GM21825 (cell line): Measurements from ENCODE around the gene SYCE3.
"Not testable (repeated sequence)": the region's sequence is repeated elsewhere in the genome, so short reads cannot be mapped to it uniquely, and the experiment has no call there.

Source experiments
- ATAC-seq: cut with Tn5 transposase; IDR thresholded peaks from one replicate; pipeline ENCODE4 v1.9.1; 2021; ENCODE audit warnings: mild to moderate bottlenecking, moderate library complexity; ENCODE audit not compliant: unreplicated experiment

The SYCE3 gene

DNA sequence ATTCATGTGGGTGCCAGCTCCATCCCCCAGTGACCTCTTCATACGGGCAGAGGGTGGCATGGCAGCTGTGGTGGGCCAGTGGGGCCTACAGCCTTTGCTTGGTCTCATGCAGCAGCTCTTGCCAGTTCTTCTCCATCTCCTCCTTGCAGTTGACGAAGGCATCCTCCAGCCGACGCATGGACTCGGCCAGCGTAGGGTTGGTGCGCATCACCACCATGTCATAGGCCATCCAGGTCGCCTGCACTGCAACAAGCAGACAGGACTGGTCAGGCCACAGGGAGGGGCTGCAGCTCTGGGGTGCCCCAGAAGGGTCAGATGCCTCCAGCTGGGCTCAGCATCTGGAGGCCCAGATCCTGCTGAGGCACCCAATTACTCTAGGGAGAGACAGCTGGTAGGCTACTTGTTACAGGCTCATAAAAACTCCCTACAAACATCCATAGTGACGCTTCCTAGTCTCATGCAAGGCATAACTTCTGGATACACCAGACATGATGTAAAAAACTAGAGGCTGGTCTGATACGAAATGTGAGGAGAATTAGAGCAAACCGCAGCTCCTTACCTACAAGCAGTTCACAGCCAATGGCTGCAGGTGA lies 11.5 kb downstream of the SYCE3 start:
- ATAC-seq: no peak

DNA sequence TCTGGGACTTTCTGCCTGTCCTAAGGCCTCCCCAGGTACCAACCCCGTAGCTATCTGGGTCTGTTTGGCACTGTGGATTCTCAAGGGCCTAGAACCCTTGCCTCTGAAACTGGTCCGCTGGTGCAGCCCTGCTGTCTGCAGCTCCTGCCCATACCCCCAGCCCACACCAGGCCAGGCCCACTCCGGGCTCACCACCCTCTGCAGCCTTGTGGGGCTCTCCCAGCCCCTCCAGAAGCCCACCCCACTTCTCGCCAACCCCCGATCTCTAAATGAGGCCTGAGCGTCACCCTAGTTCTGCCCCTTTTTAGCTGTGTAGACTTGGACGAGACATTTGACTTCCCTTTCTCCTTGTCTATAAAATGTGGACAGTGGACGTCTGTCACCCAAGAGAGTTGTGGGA lies 12.3 kb downstream of the SYCE3 start:
- no peak for ATAC-seq

DNA sequence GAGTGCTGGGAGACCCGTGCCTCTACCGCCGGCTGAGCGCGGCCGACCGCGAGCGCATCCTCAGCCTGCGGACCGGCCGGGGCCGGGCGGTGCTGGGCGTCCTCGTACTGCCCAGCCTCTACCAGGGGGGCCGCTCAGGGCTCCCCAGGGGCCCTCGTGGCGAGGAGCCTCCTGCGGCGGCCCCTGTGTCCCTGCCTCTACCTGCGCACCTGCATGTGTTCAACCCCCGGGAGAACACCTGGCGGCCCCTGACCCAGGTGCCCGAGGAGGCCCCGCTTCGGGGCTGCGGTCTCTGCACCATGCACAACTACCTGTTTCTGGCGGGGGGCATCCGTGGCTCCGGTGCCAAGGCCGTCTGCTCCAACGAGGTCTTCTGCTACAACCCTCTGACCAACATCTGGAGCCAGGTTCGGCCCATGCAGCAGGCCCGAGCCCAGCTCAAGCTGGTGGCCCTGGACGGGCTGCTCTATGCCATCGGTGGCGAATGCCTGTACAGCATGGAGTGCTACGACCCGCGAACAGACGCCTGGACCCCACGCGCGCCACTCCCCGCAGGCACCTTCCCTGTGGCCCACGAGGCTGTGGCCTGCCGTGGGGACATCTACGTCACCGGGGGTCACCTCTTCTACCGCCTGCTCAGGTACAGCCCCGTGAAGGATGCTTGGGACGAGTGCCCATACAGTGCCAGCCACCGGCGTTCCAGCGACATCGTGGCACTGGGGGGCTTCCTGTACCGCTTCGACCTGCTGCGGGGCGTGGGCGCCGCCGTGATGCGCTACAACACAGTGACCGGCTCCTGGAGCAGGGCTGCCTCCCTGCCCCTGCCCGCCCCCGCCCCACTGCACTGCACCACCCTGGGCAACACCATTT lies 13.6 kb downstream of the SYCE3 start:
- no peak for ATAC-seq

DNA sequence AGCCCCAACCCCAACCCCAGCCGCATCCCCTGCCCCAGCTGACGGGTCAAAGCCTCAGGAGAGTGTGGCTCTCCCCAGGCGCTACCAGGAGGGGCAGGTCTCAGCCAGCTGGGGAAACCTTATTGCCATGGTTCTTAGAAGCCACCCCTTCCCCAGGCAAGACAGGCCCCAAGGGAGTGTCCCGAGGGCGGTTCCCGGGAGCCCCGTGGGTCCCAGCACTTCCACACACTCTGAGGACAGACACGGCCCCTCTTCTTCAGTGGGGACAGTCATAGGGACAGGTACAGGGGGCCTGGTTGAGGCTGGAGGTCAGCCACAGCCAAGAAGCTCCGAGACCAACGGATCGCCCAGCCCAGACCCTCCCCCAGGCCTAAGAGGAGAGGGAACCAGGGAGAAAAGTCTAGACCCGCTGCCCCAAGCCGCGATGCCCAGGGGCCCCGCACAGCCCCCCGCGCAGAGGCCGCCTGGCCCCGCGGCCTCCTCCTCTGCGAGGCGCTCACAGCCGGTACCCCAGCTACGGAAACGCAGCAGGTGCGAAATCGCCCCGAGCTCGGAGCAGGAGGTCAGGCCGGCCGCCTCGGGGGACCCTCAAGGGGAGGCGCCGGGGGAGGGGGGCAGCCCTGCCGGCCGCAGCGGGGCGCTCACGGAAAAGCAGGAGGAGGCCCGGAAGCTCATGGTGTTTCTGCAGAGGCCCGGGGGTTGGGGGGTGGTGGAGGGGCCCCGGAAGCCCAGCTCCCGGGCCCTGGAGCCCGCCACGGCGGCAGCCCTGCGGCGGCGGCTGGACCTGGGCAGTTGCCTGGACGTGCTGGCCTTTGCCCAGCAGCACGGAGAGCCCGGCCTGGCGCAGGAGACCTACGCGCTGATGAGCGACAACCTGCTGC lies 14.4 kb downstream of the SYCE3 start:
- no peak for ATAC-seq

DNA sequence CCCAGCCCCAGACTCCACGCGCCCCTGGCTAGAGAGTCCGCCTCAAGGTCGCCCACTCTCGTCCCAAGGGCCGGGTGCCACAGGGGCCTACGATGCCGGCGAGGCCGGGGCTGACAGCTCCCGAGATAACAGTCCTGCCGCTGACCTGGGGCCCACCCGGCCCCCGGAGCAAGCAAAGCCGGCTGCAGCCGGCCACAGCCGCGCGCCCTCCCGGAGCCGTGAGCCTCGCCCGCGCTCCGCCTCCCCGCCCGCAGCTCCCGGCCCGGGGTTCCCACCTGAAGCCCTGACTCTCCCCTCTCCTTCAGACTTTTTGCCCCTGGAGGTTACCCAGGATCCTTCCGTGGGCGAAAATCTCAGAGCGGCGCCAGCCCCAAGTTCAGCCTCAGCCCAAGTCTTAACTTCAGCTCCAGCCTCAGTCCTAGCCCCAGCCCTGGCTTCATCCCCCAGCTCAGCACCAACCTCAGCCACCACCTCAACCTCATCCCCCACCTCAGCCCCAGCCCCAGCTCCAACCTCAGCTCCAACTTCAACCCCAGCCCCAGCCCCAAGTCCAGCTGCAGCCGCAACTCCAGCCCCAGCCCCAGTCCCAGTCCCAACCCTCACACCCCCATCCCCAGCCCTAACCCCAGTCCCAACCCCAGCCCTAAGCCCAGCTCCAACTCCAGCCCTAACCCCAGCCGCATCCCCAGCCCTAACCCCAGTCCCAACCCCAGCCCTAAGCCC lies 15.3 kb downstream of the SYCE3 start:
- ATAC-seq: no peak

DNA sequence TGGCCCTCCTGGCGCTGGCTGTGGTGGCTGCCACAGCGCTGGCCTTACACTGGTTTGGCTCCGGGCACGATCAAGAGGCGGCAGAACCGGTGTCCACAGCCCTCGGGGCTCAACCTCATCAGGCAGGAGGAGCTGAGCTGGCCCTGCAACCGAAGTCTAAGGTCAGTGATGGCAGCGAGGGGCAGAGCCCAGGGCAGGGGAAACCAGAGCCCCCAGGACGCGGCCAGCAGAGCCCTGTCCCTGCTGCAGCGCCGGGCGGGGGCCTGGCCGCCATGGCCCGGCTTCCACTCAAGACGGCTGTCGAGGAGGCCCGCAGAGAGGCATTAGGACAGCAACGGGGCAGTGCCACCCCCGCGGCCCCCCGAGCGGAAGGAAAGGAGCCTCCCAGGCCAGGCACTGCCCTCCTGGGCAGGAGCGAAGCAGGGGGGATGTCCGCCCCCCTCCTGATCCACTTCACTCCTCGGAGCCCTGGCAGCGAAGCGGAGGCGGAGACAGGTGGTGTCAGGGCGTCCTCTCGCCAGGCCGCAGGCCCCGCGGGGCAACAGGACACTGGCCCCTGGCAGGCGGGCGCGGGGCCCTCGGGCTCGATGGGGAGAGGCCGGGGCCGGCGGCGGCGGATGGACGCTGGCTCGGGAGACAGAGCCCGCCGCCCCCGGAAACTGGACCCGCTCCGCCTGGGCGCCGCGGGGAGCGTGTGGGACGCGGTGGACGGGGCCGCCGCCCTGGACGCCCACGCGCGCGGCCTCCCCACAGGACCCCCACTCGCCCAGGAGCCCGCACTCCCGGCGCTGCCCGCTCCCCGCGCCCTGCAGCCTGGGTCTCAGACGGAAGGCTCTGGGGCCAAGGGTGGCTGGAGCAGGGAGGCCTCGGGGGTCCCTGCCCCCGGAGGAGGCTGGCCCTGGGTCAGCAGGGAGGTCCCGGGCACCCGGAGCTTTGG lies 16.1 kb downstream of the SYCE3 start:
- no peak for ATAC-seq

DNA sequence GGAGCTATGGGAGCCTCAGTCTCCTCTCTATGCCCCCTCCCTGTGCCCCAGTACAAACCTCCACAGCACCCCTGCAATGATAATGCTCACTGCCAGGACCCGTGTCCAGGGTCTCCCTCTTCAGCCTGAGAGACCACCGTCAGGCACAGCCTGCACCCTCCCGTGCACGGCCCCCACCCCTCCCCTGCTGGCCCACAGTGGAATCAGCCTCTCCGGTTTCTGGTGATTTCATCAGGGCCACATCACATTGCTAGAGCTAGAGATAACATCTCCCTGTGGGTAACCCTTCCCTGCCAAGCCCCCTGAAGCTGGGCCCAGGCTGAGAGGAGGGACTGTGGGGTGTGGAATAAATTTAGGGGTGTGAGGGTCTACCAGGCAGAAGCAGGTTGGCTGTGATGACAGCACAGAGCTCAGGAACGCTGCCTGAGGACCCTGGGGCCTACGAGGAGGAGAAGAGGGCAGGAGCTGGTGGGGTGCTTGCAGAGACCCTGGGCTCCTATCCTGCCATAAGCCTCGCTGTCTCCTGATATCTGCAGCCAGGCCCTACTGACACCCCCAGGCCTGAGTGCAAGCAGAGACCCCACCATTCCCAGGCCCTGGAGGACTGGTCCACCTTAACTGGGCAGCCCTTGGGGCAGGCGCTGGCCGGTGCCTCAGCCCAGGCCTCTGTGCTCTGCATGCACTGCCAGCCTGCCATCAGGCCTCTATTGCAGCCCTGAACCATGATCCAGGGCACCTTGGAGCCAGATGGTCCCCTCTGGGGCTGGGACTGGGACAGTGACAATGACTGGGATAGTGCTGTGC lies 17.0 kb downstream of the SYCE3 start, which contains the start of gene KLHDC7B:
TSS of gene KLHDC7B (plus strand) at position 378 of the 804 bp plus-strand sequence. CDS start at position 723, 345 bp downstream.
- no peak for ATAC-seq

DNA sequence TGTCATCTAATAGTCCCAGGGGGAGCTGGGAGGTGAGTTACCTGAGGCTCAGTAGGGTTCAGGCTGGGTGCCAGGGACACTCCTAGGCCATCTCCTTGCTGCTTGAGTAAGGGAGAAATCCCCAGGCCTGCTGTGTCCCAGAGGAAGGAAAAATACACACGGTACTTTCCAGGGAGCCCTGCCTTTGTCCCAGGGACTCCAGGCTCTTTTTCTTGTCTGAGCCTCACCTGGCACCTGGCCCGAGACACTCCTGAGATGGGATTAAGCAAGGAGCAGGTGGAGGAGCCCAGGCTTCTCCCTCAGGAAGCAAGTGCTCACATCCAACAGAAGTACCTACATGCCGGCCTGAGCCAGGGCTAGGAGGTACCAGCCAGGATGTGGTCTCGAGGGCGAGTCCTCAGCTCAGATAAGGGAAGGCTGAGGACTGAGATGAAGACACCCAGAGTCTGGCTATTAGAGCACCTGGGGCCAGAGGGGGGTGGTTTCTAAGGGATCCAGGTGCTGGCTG lies 17.9 kb downstream of the SYCE3 start:
- ATAC-seq: no peak

DNA sequence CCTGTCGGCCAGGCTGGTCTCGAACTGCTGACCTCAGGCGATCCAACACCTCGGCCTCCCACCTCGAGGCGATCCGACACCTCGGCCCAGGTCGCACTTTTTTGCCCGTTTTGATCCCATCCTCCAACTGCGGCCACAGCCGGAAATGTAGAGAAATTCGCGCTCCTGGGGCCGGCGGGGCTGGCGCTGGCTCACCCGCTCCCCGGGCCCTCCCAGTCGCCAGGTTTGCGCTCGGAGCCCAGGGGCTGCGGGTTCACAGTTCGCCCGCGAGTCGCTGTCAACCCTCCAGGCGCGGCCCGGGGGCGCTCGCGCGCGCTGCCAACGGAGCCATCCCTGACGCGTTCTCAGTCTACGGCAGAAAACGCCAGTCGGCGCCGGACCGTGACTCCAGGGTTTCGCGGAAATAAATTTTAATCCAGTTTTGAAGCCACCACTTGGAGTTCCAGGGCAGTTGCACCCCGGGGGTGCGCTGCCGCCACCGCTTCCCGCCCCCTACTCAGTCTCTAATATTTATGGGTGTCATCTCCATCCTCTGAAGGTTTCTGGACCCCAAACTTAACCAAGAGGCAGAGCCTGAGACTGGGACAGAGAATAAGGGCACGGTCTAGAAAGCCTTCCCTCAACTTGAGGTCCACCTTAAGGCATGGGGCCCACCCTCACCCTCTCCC lies 18.5 kb downstream of the SYCE3 start:
- no peak for ATAC-seq

DNA sequence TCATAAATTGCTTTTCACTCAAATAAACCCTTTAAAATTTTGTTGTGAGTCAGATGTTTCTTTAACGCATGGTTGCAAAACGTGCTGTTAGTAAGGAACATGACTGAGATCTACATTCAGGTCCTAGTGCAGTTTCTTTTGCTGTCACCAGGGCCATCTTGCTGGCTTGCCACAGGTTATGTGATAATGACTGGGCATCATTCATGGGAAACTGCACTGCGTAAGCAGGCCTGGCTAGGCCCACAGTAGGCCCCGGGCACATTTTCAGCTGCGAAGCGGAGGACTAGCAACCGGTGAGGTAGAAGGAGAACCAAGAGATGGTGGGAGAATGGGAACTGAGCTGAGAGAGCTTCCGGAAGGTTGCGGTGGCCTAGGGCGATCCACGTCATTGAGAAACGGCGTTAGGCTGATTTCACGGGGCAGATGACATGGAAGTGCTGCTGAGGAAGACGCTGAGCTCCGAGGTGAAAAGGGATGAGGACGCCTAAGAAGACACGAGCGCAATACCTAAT lies 20.2 kb downstream of the SYCE3 start:
- no peak for ATAC-seq

DNA sequence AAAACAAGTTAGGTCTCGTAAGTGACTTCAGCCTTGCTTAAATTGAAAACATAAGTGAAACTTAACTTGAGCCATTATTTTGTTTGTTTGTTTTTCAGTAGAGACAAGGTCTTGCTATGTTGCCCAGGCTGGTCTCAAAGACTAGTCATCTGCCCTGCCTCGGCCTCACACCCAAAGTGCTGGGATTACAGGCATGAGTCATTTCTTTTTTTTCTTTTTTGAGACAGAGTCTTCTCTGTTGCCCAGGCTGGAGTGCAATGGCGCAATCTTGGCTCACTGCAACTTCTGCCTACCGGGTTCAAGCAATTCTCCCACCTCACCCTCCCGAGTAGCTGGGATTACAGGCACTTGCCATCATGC lies 21.1 kb downstream of the SYCE3 start:
- not testable (repeated sequence) for ATAC-seq

DNA sequence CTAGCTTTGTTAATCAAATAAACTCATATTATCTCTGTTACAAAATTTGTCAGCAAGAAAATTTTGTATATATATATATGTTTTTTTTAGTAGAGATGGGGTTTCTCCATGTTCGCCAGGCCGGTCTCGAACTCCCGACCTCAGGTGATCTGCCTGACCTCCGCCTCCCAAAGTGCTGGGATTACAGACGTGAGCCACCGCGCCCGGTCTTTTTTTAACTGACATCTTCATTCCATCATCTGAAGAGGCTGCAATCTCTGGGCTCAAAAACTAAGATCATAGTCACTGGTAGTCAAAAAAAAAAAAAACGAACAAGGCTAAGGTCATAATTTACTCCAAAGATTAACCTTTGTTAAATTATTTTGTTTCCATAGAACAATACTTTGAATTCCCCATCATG lies 22.3 kb downstream of the SYCE3 start:
- no peak for ATAC-seq

DNA sequence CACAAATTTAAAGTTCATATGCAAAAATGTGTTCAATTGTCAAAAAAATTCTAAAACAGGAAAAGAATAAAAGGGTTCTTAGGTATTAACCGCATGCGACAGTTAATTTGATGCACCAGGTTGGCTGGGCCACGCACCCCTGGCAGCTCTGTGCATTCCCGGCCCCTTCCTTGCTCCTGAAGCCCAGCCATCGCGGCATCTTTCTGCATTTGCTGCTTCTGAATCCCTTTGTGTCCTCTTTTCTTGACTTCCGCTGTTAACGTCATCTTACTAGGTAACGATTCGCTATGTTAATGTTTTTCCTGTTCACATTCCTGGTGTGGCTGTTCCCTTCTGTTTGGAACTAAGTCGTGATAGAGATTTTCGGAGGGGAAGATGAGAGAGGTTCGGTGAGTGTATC lies 25.0 kb downstream of the SYCE3 start:
- ATAC-seq: no peak

DNA sequence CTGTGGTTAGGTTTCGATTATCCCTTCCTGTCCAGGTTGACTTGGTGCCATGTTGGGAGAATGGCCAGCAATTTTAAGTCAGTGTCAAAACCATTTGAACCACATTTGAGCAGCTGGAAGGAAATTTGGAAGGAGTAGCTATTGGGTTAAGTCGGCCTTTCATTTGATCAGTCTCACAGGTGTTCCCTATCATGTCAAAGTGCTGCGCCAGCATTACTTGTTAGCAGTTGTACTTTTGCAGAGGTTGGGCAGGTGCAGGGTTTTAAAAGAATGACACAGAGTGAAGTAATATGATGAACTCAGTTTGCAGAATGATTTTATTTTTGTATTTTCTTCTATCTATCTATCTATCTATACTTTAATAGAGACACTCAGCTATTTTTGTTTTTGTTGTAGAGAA lies 26.5 kb downstream of the SYCE3 start:
- no peak for ATAC-seq

DNA sequence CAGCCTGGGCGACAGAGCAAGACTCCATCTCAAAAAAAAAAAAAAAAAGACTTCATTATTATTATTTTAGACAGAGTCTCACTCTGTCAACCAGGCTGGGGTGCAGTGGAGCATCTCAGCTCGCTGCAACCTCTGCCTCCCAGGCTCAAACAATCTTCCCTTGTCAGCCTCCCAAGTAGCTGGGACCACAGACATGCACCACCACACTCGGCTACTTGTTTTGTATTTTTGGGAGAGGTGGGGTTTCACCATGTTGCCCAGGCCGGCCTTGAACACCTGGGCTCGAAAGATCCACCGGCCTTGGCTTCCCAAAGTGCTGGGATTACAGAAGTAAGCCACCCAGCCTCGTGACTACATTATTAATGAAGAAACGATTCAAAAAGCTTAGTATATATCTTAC lies 27.6 kb downstream of the SYCE3 start:
- ATAC-seq: no peak

DNA sequence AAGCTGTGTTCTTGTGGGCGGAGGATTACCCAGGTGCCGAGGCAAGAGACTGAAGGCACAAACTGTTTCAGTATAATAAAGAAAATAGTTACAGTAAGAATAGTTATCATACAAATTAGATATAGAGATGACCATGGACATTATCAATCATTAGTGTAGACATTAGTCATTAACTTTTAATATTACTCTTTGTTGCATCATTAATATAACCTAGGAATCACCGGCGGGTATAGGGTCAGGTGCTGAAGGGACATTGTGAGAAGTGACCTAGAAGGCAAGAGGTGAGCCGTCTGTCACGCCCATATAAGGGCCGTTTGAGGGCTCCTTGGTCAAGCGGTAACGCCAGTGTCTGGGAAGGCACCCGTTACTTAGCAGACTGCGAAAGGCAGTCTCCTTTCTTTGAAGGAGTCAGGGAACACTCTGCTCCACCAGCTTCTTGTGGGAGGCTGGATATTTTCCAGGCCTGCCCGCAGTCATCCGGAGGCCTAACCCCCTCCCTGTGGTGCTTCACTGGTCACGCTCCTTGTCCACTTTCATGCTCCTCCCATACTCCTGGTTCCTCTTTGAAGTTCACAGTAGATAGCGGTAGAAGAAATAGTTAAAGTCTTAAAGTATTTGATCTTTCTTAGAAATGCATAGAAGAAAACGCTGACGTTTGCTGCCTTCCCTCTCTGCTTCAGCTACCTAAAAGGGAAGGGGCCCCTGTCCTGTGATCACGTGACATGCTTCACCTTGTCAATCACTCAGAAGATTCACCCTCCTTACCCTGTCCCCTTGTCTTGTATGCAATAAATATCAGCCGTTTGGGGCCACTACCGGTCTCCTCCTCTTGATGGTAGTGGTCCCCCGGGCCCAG lies 28.6 kb downstream of the SYCE3 start:
- not testable (repeated sequence) for ATAC-seq
